Upper lobe of left lung (tissue), 6 donors: ENCODE results near the gene ZNF512B. TPM values are rescaled to one million over a fixed set of nuclear protein-coding genes. Genes with fewer than 3 reads are reported as not detected.

Experiments used
- ATAC-seq, 2 donors: fragments of 200-7000 bp; cut with Tn5 transposase; one replicate each; pipeline ENCODE4 v1.9.1; 2022; ENCODE audit warnings: mild to moderate bottlenecking in 2 of 2, moderate library complexity in 2 of 2; ENCODE audit not compliant: low FRiP score in 2 of 2
- DNase-seq, 2 donors: peaks; one replicate each; pipeline ENCODE4 v3.0.0-alpha.2; 2019 to 2020
- H3K27ac ChIP-seq, 4 donors: fragments of 200-600 bp; sonication (generic); one replicate each; pipeline ENCODE4 v1.5.1; 2016 to 2019
- H3K27me3 ChIP-seq, 4 donors: fragments of 200-600 bp; sonication (generic); one replicate each; pipeline ENCODE4 v1.5.1; 2017 to 2019
- H3K36me3 ChIP-seq, 4 donors: fragments of 200-600 bp; sonication (generic); one replicate each; pipeline ENCODE4 v1.5.1; 2016 to 2019
- H3K4me1 ChIP-seq, 4 donors: fragments of 200-600 bp; sonication (generic); one replicate each; pipeline ENCODE4 v1.5.1; 2018 to 2019
- H3K4me3 ChIP-seq, 4 donors: fragments of 200-600 bp; sonication (generic); one replicate each; pipeline ENCODE4 v1.5.1; 2017 to 2019; ENCODE audit warnings: mild to moderate bottlenecking in 2 of 4, moderate library complexity in 1 of 4
- H3K9me3 ChIP-seq, 4 donors: fragments of 200-600 bp; sonication (generic); one replicate each; pipeline ENCODE4 v1.5.1; 2018 to 2019
- CTCF ChIP-seq, 6 experiments: fragments of 450-650 bp in 4 of 6; fragments of 200-600 bp in 2 of 6; sonication (generic) in 2 of 6; IDR thresholded peaks; one replicate each; pipeline ENCODE4 v1.5.1; 2016 to 2019; ENCODE audit warnings: antibody characterized with exemption in 6 of 6
- EP300 ChIP-seq, 4 donors: sonication (generic); formaldehyde crosslinking; IDR thresholded peaks; one replicate each; pipeline ENCODE4 v1.5.1; 2017; ENCODE audit warnings: antibody characterized with exemption in 4 of 4, control low read depth in 2 of 4
- POLR2A ChIP-seq, 4 donors: fragments of 450-650 bp; IDR thresholded peaks; one replicate each; pipeline ENCODE4 v1.5.1; 2016 to 2017; ENCODE audit warnings: antibody characterized with exemption in 4 of 4, mild to moderate bottlenecking in 2 of 4
- POLR2AphosphoS5 ChIP-seq, 2 donors: sonication (generic); formaldehyde crosslinking; IDR thresholded peaks; one replicate each; pipeline ENCODE4 v1.5.1; 2017; ENCODE audit warnings: antibody characterized with exemption in 2 of 2
- WGBS, 2 donors: methylation state at CpG; one replicate each; pipeline ENCODE4 v1.1.5; 2017 to 2018; 5-methylcytosine and 5-hydroxymethylcytosine counted together
- total RNA-seq, 6 donors: library from RNA; depleted of rRNA in 4 of 6; stranded (reverse); fragments of >200 nt in 4 of 6; gene quantifications; one replicate each; pipeline versions ENCODE4 v1.1.0 to v1.2.1, GENCODE V29; 2016 to 2021
- donor health status: DM: no; HTN: no; CAD: no; lungs with moderate emphysema.
- donor health status: DM: no; HTN: yes; CAD: no; lungs with severe emphysema.

The ZNF512B gene
- total RNA-seq, 6 donors from 2014 or later = 10.8 to 22.0 (median 16.3) TPM

DNA sequence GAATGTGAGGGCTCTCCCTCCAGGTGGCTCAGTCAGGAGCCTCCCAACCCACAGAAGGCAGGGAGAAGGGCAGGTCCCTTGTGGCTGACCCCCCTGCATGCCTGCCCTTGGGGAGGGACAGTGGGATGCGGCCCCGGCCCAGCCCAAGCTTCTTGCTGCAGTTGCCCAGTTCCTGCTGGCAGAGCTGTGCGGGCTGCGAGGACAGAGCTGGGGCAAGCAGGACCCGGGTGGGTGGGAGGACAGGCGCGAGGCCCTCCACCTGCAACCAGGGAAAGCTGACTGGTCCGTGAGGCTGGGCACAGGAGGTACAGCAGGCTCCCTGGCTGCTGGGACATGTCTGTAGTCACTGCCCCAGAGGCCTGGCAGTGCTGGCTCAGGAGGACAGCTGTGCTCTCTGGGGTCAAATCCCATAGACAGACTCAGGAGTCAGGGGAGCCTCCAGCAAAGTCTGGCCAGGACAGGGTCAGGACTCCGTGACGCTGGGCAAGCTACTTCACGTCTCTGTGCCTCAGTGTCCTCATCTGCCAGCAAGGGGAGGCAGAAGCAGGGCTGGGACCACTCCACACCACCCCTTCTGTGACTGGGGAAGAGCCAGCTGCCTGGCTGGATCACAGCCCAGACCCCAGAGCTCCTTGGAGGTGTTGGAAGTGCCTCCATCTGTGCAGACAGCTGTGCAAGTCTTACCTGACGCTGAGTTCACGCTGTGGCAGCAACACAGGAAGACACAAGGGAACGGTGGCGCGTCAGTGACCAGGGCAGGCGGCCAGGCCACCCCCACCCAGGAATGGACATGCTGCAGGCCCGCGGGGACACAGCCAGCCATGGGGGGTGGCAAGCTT, 26.5 kb downstream of the ZNF512B start:
- ATAC-seq (no peak), DNase-seq (peak in 1 of 2 donors; percentile 83)
- H3K27me3 ChIP-seq = no peaks in the 10 kb centered on the region
- 79 to 89% methylated on average over 15 to 18 of the region's 19 CpGs for WGBS, 2 donors
- peak overlapping the region; percentile 73 to 84 (median 82) for H3K27ac ChIP-seq
- no peaks in the 10 kb centered on the region for H3K9me3 ChIP-seq
- TF ChIP-seq CTCF (IDR thresholded peaks at IDR 0.05) (no peak), EP300 (IDR thresholded peaks at IDR 0.05) (no peak), POLR2AphosphoS5 (IDR thresholded peaks at IDR 0.05) (no peak), POLR2A (IDR thresholded peaks at IDR 0.05) (no peak)
- H3K36me3 ChIP-seq = peaks cover 8 to 71% (median 60%) of the 10 kb centered on the region in 4 donors
- no peak overlapping the region for H3K4me3 ChIP-seq
- H3K4me1 ChIP-seq = peaks cover 22 to 41% (median 30%) of the 10 kb centered on the region in 4 donors

GRCh38 chr20:63942250-63942951, 27.3 kb downstream of the ZNF512B start:
- Histone ChIP-seq H3K27me3 (no peaks in the 10 kb centered on the region), H3K4me1 (peaks cover 15 to 33% (median 23%) of the 10 kb centered on the region in 4 donors), H3K27ac (peak overlapping the region; percentile 73 to 84 (median 82)), H3K36me3 (peaks cover 8 to 79% (median 61%) of the 10 kb centered on the region in 4 donors), H3K4me3 (no peak overlapping the region), H3K9me3 (no peaks in the 10 kb centered on the region)
- TF ChIP-seq POLR2AphosphoS5 (IDR thresholded peaks at IDR 0.05) = peak in 1 of 2 donors; percentile 29
- no peak for TF ChIP-seq POLR2A (IDR thresholded peaks at IDR 0.05)
- WGBS, 2 donors = 56 to 58% methylated on average over 27 to 30 of the region's 30 CpGs
- ATAC-seq (no peak), DNase-seq (peak; percentile 47 to 69)

DNA sequence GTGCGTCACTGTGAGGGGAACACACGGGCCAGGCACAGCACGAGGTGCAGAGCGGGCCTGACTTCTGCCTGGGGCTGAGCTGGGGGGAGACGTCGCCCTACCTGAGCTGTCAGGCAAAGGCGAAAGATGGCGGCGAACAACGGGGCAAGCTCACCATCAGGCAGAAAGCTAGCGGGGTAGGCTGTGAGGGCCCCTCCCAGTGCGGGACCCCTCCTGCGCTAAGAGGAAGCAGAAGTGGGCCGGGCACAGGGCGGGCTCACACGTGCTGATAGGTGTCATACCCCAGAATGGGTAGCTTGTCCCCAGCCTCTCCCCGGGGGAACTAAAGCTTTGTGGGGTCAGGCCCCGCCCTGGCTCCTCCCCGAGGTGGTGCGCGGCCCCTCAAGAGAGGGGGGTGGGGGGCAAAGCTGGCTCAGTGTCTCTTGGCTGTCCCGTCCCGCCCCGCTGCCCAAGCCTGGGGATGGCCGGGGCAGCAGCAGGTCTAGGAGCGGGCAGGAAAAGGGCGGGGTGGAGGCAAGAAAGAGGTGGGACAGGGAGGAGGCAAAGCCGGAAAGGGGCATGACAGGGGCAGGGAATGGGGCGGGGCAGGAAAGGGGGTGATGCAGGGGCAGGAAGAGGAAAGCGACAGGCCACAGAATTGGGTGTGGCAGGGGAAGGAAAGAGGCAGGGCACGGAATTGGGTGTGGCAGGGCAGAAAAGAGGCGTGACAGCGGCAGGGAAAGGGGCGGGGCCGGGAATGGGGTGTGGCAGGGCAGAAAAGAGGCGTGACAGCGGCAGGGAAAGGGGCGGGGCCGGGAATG, 28.2 kb downstream of the ZNF512B start:
- ATAC-seq (peak; percentile 31 to 65), DNase-seq (peak; percentile 72 to 86)
- Histone ChIP-seq H3K36me3 (peaks cover 8 to 78% (median 62%) of the 10 kb centered on the region in 4 donors), H3K4me1 (peaks cover 15 to 29% (median 19%) of the 10 kb centered on the region in 4 donors), H3K27ac (peak overlapping the region; percentile 82 to 91 (median 83)), H3K4me3 (peak overlapping the region in 1 of 4 donors; percentile 23), H3K9me3 (no peaks in the 10 kb centered on the region), H3K27me3 (no peaks in the 10 kb centered on the region)
- WGBS, 2 donors = 63 to 66% methylated on average over 22 to 28 of the region's 39 CpGs
- no peak for TF ChIP-seq EP300 (IDR thresholded peaks at IDR 0.05)
- TF ChIP-seq CTCF (IDR thresholded peaks at IDR 0.05) = no peak
- TF ChIP-seq POLR2AphosphoS5 (IDR thresholded peaks at IDR 0.05) = peak; percentile 25 to 29

GRCh38 chr20:63940472-63941266, 29.1 kb downstream of the ZNF512B start:
- Histone ChIP-seq H3K36me3 (peaks cover 8 to 77% (median 60%) of the 10 kb centered on the region in 4 donors), H3K27me3 (no peaks in the 10 kb centered on the region), H3K27ac (peak overlapping the region; percentile 82 to 91 (median 83)), H3K9me3 (no peaks in the 10 kb centered on the region), H3K4me3 (no peak overlapping the region), H3K4me1 (peaks cover 15 to 29% (median 19%) of the 10 kb centered on the region in 4 donors)
- TF ChIP-seq POLR2AphosphoS5 (IDR thresholded peaks at IDR 0.05) (no peak), CTCF (IDR thresholded peaks at IDR 0.05) (no peak), POLR2A (IDR thresholded peaks at IDR 0.05) (no peak), EP300 (IDR thresholded peaks at IDR 0.05) (no peak)
- DNase-seq (peak in 1 of 2 donors; percentile 86), ATAC-seq (no peak)
- WGBS, 2 donors = 94% methylated on average over 27 to 56 of the region's 58 CpGs
